Lower lobe of right lung (tissue), 2 donors: ENCODE data around the gene PRDM10. TPM values are rescaled to one million over a fixed set of nuclear protein-coding genes. Genes with fewer than 3 reads are reported as not detected.

Experiments
- ATAC-seq, 2 donors: fragments of 200-7000 bp; cut with Tn5 transposase; one replicate each; pipeline ENCODE4 v1.9.1; 2020 to 2022; ENCODE audit warnings: mild to moderate bottlenecking in 2 of 2, moderate library complexity in 2 of 2
- DNase-seq: peaks from one replicate; pipeline ENCODE4 v3.0.0-alpha.2; 2020
- H3K27ac ChIP-seq: fragments of 200-600 bp; one replicate; pipeline ENCODE4 v1.8.0; 2022
- H3K27me3 ChIP-seq: fragments of 200-600 bp; one replicate; pipeline ENCODE4 v1.8.0; 2022; ENCODE audit warnings: low read depth
- H3K36me3 ChIP-seq: fragments of 200-600 bp; one replicate; pipeline ENCODE4 v1.8.0; 2022; ENCODE audit warnings: mild to moderate bottlenecking
- H3K4me1 ChIP-seq: fragments of 200-600 bp; one replicate; pipeline ENCODE4 v1.8.0; 2022
- H3K4me3 ChIP-seq: fragments of 200-600 bp; one replicate; pipeline ENCODE4 v1.8.0; 2022; ENCODE audit warnings: mild to moderate bottlenecking
- H3K9me3 ChIP-seq: fragments of 200-600 bp; one replicate; pipeline ENCODE4 v1.8.0; 2022
- intact Hi-C: fragments of 100-400 bp; cut with DNase I; formaldehyde crosslinking; loops from one replicate; pipeline ENCODE4 v1.11.0; 2022
- total RNA-seq: library from RNA; stranded (reverse); fragmentation: NEBNext Ultra II Directional; extraction: Animal tissue kit (Norgen Biotek cat#: 25700); gene quantifications from one replicate; pipeline ENCODE4 v1.2.1, GENCODE V29; 2021
- TF ChIP-seq, protein P1 (sequence below): fragments of 200-600 bp; IDR thresholded peaks from one replicate; pipeline ENCODE4 v1.8.0; 2022; ENCODE audit warnings: antibody characterized with exemption, mild to moderate bottlenecking
- donor health status: DM: no; HTN: yes; CAD: no; lungs with severe emphysema.

The PRDM10 gene
- total RNA-seq, 1 donor from 2014 or later: 9.5 TPM

DNA sequence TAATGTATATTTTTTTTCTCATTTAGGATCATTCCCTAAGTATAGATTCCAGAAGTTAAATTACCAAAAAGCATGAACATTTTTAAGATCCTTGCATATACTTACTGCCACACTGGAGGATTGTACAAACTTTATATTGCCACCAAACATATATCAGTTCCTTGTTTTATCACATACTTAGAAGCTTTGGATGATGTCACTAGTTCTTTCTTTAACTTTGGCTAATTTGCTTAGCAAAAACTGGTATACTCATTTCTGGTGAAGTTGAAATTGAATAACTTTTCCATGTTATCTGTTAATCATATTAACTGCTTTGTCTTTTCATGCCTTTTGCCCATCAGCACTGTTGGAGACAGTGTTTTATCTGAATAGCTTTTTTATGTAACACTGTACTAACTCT is 31.6 kb upstream of the PRDM10 start:
- ATAC-seq: no peak
- intact Hi-C loops: no loop called here
- Histone ChIP-seq H3K4me3 (no peak overlapping the region), H3K36me3 (no peaks in the 10 kb centered on the region), H3K4me1 (no peaks in the 10 kb centered on the region), H3K9me3 (no peaks in the 10 kb centered on the region), H3K27ac (no peak overlapping the region), H3K27me3 (no peaks in the 10 kb centered on the region)
- TF ChIP-seq, protein P1, sequence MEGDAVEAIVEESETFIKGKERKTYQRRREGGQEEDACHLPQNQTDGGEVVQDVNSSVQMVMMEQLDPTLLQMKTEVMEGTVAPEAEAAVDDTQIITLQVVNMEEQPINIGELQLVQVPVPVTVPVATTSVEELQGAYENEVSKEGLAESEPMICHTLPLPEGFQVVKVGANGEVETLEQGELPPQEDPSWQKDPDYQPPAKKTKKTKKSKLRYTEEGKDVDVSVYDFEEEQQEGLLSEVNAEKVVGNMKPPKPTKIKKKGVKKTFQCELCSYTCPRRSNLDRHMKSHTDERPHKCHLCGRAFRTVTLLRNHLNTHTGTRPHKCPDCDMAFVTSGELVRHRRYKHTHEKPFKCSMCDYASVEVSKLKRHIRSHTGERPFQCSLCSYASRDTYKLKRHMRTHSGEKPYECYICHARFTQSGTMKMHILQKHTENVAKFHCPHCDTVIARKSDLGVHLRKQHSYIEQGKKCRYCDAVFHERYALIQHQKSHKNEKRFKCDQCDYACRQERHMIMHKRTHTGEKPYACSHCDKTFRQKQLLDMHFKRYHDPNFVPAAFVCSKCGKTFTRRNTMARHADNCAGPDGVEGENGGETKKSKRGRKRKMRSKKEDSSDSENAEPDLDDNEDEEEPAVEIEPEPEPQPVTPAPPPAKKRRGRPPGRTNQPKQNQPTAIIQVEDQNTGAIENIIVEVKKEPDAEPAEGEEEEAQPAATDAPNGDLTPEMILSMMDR: no peak
- DNase-seq: no peak

DNA sequence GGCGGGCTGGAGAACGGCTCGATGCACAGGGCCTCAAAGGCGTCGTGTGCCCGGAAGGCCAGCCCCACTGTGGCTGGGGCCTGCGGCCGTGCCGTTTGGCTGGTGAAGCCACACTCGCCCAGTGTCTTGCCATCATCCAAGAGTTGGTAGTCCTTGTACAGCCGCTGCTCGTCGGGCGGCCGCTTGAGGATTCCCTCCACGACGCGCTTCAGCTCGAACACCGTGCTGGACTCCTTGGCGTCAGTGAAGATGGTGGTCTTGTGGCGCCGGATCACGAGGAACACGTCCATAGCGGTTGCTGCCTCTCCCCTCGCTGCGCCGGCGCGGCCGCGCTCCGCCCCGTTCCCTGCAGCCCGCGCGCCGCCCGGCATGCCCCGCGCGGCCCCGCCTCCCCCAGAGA is 30.3 kb upstream of the PRDM10 start:
- H3K36me3 ChIP-seq: no peaks in the 10 kb centered on the region
- DNase-seq (no peak), ATAC-seq (no peak)
- no peak overlapping the region for H3K27ac ChIP-seq
- H3K4me1 ChIP-seq: no peaks in the 10 kb centered on the region
- H3K27me3 ChIP-seq: no peaks in the 10 kb centered on the region
- H3K9me3 ChIP-seq: no peaks in the 10 kb centered on the region
- intact Hi-C loops: no loop called here
- H3K4me3 ChIP-seq: no peak overlapping the region
- TF ChIP-seq, protein P1: no peak

DNA sequence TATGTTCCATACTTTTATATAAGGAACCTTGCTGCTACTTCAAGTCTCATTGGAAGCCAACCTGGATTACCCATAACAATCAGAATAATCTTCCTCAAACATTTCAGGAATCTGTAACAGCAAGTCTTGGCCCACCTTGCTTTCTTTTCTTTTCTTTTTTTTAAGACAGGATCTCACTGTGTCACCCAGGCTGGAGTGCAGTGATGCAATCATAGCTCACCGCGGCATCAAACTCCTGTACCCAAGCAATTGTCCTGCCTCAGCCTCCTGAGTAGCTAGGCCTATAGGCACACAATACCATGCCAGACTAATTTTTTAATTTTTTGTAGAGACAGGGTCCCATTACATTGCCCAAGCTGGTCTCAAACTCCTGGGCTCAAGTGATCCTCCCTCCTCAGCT is 29.3 kb upstream of the PRDM10 start:
- H3K4me1 ChIP-seq: no peaks in the 10 kb centered on the region
- TF ChIP-seq, protein P1: no peak
- H3K36me3 ChIP-seq: no peaks in the 10 kb centered on the region
- DNase-seq (no peak), ATAC-seq (no peak)
- H3K27me3 ChIP-seq: no peaks in the 10 kb centered on the region
- no peak overlapping the region for H3K27ac ChIP-seq
- no peak overlapping the region for H3K4me3 ChIP-seq
- intact Hi-C loops: no loop called here
- no peaks in the 10 kb centered on the region for H3K9me3 ChIP-seq

DNA sequence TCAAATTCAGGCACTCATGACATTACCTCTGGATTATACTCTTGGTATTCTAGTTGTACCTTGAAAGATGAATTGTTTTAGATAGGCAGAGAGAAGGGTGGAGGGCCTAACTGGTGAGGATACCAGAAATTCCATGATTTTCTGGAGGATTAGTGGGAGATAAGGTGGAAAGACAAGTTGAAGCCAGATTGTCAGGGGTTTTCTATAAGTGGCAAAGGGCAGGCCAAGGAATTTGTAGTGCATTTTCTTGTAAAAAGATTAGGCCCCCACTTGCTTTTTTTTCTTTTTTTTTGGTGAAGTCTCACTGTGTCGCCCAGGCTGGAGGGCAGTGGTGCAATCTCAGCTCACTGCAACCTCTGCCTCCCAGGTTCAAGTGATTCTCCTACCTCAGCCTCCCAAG is 28.4 kb upstream of the PRDM10 start:
- Histone ChIP-seq H3K4me1 (no peaks in the 10 kb centered on the region), H3K9me3 (no peaks in the 10 kb centered on the region), H3K27ac (no peak overlapping the region), H3K4me3 (no peak overlapping the region), H3K27me3 (no peaks in the 10 kb centered on the region), H3K36me3 (no peaks in the 10 kb centered on the region)
- no peak for DNase-seq
- intact Hi-C loops: no loop called here
- TF ChIP-seq, protein P1: no peak
- ATAC-seq: no peak

DNA sequence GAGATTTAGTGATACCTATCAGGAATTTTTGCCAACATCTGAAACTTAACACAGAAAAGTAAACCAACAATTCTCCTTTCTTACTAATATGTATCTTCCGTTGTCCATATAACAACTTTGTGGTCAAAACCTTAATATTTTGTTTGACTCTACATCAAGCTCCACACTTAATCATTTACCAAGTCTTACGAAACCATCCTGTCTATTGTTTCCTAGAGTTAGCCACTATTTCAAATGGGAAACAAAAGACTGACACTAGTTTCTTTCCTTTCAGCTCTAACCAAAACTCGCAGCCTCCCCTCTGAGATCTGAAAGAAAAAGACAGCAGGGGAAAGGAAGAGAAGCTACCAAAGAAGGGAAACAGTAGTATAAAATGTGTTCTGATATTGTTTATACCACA is 26.5 kb upstream of the PRDM10 start:
- no peak for ATAC-seq
- Histone ChIP-seq H3K9me3 (no peaks in the 10 kb centered on the region), H3K36me3 (no peaks in the 10 kb centered on the region), H3K27me3 (no peaks in the 10 kb centered on the region), H3K4me1 (no peaks in the 10 kb centered on the region), H3K4me3 (no peak overlapping the region), H3K27ac (no peak overlapping the region)
- intact Hi-C loops: no loop called here
- TF ChIP-seq, protein P1: no peak
- no peak for DNase-seq

DNA sequence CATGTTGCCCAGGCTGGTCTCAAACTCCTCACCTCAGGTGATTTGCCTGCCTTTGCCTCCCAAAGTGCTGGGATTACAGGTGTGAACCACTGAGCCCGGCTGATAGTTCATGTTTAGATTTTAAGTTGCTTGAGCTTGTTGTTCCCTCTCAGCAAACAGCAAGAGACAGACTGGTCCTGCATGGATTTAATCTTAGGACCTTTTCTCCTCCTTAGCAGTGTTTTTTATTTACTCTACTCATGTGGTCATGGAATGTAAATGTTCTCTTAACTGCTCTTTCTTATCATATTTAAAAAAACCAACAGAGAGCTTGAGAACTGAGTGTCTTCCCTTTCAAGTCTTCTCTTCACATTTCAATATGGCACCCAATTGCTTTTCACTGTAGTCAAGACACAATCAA is 22.7 kb upstream of the PRDM10 start:
- Histone ChIP-seq H3K4me3 (no peak overlapping the region), H3K4me1 (no peaks in the 10 kb centered on the region), H3K9me3 (no peaks in the 10 kb centered on the region), H3K36me3 (no peaks in the 10 kb centered on the region), H3K27ac (no peak overlapping the region), H3K27me3 (no peaks in the 10 kb centered on the region)
- intact Hi-C loops: no loop called here
- no peak for ATAC-seq
- TF ChIP-seq, protein P1: no peak
- DNase-seq: no peak
